HG03064 (cell line): ENCODE measurements around the gene ATXN3L.

Experiments used
- ATAC-seq: cut with Tn5 transposase; IDR thresholded peaks from one replicate; pipeline ENCODE4 v1.9.1; 2021; ENCODE audit warnings: low read depth; ENCODE audit not compliant: unreplicated experiment

Gene ATXN3L

GRCh38 chrX:13319953-13320352, at the start of gene ATXN3L:
Gene ATXN3L, minus strand, starts transcription at chrX:13320053. Its CDS starts 119 bp downstream, at chrX:13319934.
- no peak for ATAC-seq

- ATAC-seq, result no peak
Measured at GRCh38 chrX:13369256-13370030, 49.6 kb upstream of the ATXN3L start.

GRCh38 chrX:13367950-13368349, 48.1 kb upstream of the ATXN3L start:
- ATAC-seq, result no peak

GRCh38 chrX:13366698-13367097, 46.8 kb upstream of the ATXN3L start:
- ATAC-seq, result no peak

GRCh38 chrX:13365161-13365560, 45.3 kb upstream of the ATXN3L start:
- ATAC-seq, result no peak

GRCh38 chrX:13364230-13364857, 44.5 kb upstream of the ATXN3L start:
- ATAC-seq, result no peak

- no peak for ATAC-seq
Measured at GRCh38 chrX:13360146-13360545, 40.3 kb upstream of the ATXN3L start.

GRCh38 chrX:13357925-13358324, 38.1 kb upstream of the ATXN3L start:
- ATAC-seq, result no peak

- ATAC-seq, result no peak
Measured at GRCh38 chrX:13346646-13347045, 26.8 kb upstream of the ATXN3L start.

GRCh38 chrX:13345438-13345837, 25.6 kb upstream of the ATXN3L start:
- ATAC-seq, result no peak

- no peak for ATAC-seq
Measured at GRCh38 chrX:13345037-13345436, 25.2 kb upstream of the ATXN3L start.

GRCh38 chrX:13341491-13342101, 21.7 kb upstream of the ATXN3L start:
- ATAC-seq, result no peak

- no peak for ATAC-seq
Measured at GRCh38 chrX:13340182-13340791, 20.4 kb upstream of the ATXN3L start.

- ATAC-seq, result no peak
Measured at GRCh38 chrX:13339607-13340006, 19.8 kb upstream of the ATXN3L start.

GRCh38 chrX:13338996-13339515, 19.2 kb upstream of the ATXN3L start:
- no peak for ATAC-seq

- ATAC-seq, result no peak
Measured at GRCh38 chrX:13334491-13334890, 14.6 kb upstream of the ATXN3L start.

GRCh38 chrX:13330446-13330845, 10.6 kb upstream of the ATXN3L start:
- ATAC-seq, result no peak

- ATAC-seq, result no peak
Measured at GRCh38 chrX:13327666-13328065, 7.8 kb upstream of the ATXN3L start.

GRCh38 chrX:13323241-13323640, 3.4 kb upstream of the ATXN3L start:
- no peak for ATAC-seq

- ATAC-seq, result no peak
Measured at GRCh38 chrX:13317366-13317765, 2.5 kb downstream of the ATXN3L start.

- ATAC-seq, result no peak
Measured at GRCh38 chrX:13311560-13311959, 8.3 kb downstream of the ATXN3L start.
